ENCODE results near the gene MAP3K14.

Gene MAP3K14

GRCh38 chr17:45291171-45291805 is 25.5 kb downstream of the MAP3K14 start:
- Histone ChIP-seq H3K9ac (ENCODE audit: low read depth, low read length) (no peak overlapping the region), H3K36me3 (ENCODE audit: control insufficient read depth, insufficient read depth, low read length) (no peaks in the 10 kb centered on the region), H3K27me3 (ENCODE audit: control insufficient read depth, insufficient read depth, low read length) (no peaks in the 10 kb centered on the region), H3K4me3 (ENCODE audit: low read depth, low read length) (no peak overlapping the region), H3K4me1 (ENCODE audit: control insufficient read depth, insufficient read depth, low read length) (no peaks in the 10 kb centered on the region), H3K9me3 (ENCODE audit: control insufficient read depth, insufficient read depth, low read length) (no peaks in the 10 kb centered on the region)

- Histone ChIP-seq H3K4me3 (ENCODE audit: low read depth, low read length) (no peak overlapping the region), H3K4me1 (ENCODE audit: control insufficient read depth, insufficient read depth, low read length) (no peaks in the 10 kb centered on the region), H3K9ac (ENCODE audit: low read depth, low read length) (no peak overlapping the region), H3K9me3 (ENCODE audit: control insufficient read depth, insufficient read depth, low read length) (no peaks in the 10 kb centered on the region), H3K27me3 (ENCODE audit: control insufficient read depth, insufficient read depth, low read length) (no peaks in the 10 kb centered on the region), H3K36me3 (ENCODE audit: control insufficient read depth, insufficient read depth, low read length) (no peaks in the 10 kb centered on the region)
Observed at GRCh38 chr17:45290269-45290765, 26.5 kb downstream of the MAP3K14 start.

- Histone ChIP-seq H3K27me3 (ENCODE audit: control insufficient read depth, insufficient read depth, low read length) (no peaks in the 10 kb centered on the region), H3K4me3 (ENCODE audit: low read depth, low read length) (no peak overlapping the region), H3K9me3 (ENCODE audit: control insufficient read depth, insufficient read depth, low read length) (no peaks in the 10 kb centered on the region), H3K36me3 (ENCODE audit: control insufficient read depth, insufficient read depth, low read length) (peaks cover 4% of the 10 kb centered on the region), H3K9ac (ENCODE audit: low read depth, low read length) (no peak overlapping the region), H3K4me1 (ENCODE audit: control insufficient read depth, insufficient read depth, low read length) (no peaks in the 10 kb centered on the region)
Observed at GRCh38 chr17:45289301-45290268, 27.2 kb downstream of the MAP3K14 start.

DNA sequence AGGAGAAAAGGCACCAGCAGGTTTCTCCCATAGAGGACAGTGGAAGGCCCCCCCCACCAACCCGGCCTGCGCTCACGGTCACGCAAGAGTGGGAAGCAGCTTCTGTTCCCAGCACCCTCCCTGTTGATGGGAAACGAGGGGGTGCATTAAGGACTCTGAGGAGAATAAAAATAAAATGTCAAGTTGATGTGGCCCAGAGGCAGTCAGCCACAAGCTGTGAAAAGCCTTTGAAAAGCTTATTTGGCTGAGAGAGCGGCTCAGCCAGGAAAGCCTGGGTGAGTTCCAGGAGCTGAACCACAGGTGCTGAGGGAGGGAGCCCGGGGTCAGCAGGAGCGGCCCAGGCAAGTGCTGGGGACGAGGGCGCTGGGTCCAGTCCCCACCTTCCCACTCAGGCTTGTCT is 28.0 kb downstream of the MAP3K14 start:
- H3K4me3 ChIP-seq (ENCODE audit: low read depth, low read length), result no peak overlapping the region
- H3K9ac ChIP-seq (ENCODE audit: low read depth, low read length), result no peak overlapping the region
- peaks cover 12% of the 10 kb centered on the region for H3K36me3 ChIP-seq (ENCODE audit: control insufficient read depth, insufficient read depth, low read length)
- H3K4me1 ChIP-seq (ENCODE audit: control insufficient read depth, insufficient read depth, low read length), result no peaks in the 10 kb centered on the region
- no peaks in the 10 kb centered on the region for H3K9me3 ChIP-seq (ENCODE audit: control insufficient read depth, insufficient read depth, low read length)
- H3K27me3 ChIP-seq (ENCODE audit: control insufficient read depth, insufficient read depth, low read length), result no peaks in the 10 kb centered on the region

DNA sequence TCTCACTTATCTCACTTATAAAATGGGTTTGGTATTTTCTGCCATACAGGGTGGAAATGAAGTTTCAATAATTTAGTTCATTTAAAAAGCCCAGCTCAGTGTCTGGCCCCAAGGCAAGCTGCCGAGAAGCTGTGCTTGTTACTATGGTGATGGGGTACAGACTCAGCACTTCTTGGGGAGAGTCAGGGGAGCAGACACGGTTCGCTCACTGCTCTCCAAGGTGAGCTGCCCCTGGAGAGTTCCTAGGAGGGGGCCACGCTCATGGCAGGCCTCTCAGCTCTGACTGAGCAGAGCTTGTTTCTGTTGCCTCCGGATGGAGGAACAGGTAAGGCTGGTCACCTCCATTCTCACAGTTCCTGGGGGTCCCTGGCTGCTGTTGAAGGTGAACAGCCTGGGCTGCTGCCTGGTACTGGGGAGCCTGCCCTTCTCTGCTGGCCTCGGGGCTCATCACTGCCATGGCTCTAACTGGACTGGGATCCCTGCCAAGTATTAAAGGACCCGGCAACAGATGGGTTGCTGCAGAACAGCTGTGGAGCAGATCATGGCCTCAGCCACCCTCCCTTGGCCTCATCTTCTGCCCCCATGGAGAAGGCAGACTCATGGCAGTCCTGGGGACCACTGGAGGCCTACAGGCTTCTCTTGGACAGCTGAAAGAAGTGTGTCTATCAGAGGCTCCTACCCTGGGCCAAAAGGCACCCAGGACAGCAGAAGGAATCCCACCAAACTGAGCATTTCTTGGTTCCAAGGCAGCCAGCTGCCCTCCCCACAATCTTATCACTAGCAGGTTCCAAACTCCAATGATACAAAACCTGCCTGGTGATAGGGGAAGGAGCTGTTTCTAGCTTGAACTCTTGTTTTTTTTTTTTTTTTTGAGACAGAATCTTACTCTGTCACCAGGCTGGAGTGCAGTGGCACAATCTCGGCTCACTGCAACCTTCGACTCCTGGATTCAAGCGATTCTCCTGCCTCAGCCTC is 29.0 kb downstream of the MAP3K14 start:
- Histone ChIP-seq H3K4me1 (ENCODE audit: control insufficient read depth, insufficient read depth, low read length) (no peaks in the 10 kb centered on the region), H3K27me3 (ENCODE audit: control insufficient read depth, insufficient read depth, low read length) (no peaks in the 10 kb centered on the region), H3K36me3 (ENCODE audit: control insufficient read depth, insufficient read depth, low read length) (peaks cover 14% of the 10 kb centered on the region), H3K4me3 (ENCODE audit: low read depth, low read length) (no peak overlapping the region), H3K9ac (ENCODE audit: low read depth, low read length) (no peak overlapping the region), H3K9me3 (ENCODE audit: control insufficient read depth, insufficient read depth, low read length) (no peaks in the 10 kb centered on the region)

- Histone ChIP-seq H3K9me3 (ENCODE audit: control insufficient read depth, insufficient read depth, low read length) (no peaks in the 10 kb centered on the region), H3K4me1 (ENCODE audit: control insufficient read depth, insufficient read depth, low read length) (no peaks in the 10 kb centered on the region), H3K36me3 (ENCODE audit: control insufficient read depth, insufficient read depth, low read length) (peaks cover 18% of the 10 kb centered on the region), H3K4me3 (ENCODE audit: low read depth, low read length) (no peak overlapping the region), H3K9ac (ENCODE audit: low read depth, low read length) (no peak overlapping the region), H3K27me3 (ENCODE audit: control insufficient read depth, insufficient read depth, low read length) (no peaks in the 10 kb centered on the region)
Observed at GRCh38 chr17:45286286-45286685, 30.5 kb downstream of the MAP3K14 start.

DNA sequence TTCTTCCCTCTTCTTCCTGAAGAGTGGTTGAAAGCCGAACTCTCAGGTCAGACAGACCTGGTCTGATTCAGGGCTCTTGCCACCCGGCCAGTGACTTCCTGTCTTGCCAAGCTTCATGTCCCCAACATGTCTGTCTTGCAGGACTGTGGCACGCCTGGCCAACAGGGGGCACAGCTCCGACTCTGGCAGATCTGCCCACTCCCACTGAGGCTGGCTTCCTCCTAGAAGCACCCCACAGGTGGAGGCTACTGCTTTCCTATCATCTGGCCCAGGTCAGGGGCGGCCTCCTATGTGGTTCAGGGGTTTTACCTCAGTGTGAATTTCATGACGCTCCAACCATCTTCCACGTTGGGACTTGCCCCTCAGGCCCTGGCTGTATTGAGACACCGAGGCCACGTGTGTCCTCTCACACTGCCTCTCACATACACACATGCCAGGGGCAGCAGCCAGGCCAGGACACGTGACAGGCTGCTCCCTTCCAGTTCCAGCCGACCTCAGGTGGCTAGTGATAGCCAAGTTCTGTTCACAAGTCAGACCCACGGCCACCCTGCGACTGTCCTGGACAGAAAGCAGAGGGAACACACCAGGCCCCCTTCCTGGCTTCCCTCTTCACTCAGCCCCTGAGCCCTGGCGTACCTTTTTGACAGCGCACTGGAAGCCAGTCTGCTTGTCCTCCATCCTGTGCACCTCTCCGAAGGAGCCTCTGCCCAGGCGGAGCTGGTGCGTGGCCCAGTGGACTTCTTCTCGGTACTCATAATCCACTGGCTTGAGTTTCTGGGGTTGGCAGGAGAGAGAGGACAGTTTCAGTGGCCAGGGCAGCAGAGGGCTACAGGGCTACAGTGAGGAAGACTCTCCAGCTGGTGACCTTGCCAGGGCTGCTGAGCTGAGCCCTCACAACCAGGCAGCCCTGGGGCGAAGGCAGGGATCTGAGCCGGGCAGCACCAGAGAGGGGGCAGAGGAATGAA is 32.4 kb downstream of the MAP3K14 start:
- Histone ChIP-seq H3K27me3 (ENCODE audit: control insufficient read depth, insufficient read depth, low read length) (no peaks in the 10 kb centered on the region), H3K4me1 (ENCODE audit: control insufficient read depth, insufficient read depth, low read length) (no peaks in the 10 kb centered on the region), H3K4me3 (ENCODE audit: low read depth, low read length) (no peak overlapping the region), H3K9ac (ENCODE audit: low read depth, low read length) (no peak overlapping the region), H3K36me3 (ENCODE audit: control insufficient read depth, insufficient read depth, low read length) (peaks cover 18% of the 10 kb centered on the region), H3K9me3 (ENCODE audit: control insufficient read depth, insufficient read depth, low read length) (no peaks in the 10 kb centered on the region)

DNA sequence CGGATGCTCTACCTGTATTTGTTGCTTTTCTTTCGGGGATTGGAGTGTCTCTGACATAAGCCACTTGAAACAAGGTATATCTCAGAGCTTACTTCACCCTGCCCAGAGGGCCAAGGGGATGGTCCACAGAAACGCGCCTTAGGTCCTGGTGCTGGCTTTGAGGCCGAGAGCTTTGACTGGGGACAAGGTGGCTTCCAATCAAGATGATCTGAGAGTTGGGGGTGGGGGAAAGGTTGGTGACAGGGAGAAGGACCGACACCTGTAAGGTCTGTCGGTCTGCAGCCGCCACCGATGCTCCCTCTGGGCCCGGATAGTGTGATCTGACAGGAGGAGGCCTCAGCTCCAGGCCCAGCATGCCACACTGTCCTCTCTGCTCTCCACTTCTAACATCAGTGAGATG is 33.1 kb downstream of the MAP3K14 start:
- no peaks in the 10 kb centered on the region for H3K9me3 ChIP-seq (ENCODE audit: control insufficient read depth, insufficient read depth, low read length)
- no peak overlapping the region for H3K4me3 ChIP-seq (ENCODE audit: low read depth, low read length)
- no peaks in the 10 kb centered on the region for H3K4me1 ChIP-seq (ENCODE audit: control insufficient read depth, insufficient read depth, low read length)
- no peaks in the 10 kb centered on the region for H3K27me3 ChIP-seq (ENCODE audit: control insufficient read depth, insufficient read depth, low read length)
- no peak overlapping the region for H3K9ac ChIP-seq (ENCODE audit: low read depth, low read length)
- peaks cover 18% of the 10 kb centered on the region for H3K36me3 ChIP-seq (ENCODE audit: control insufficient read depth, insufficient read depth, low read length)

DNA sequence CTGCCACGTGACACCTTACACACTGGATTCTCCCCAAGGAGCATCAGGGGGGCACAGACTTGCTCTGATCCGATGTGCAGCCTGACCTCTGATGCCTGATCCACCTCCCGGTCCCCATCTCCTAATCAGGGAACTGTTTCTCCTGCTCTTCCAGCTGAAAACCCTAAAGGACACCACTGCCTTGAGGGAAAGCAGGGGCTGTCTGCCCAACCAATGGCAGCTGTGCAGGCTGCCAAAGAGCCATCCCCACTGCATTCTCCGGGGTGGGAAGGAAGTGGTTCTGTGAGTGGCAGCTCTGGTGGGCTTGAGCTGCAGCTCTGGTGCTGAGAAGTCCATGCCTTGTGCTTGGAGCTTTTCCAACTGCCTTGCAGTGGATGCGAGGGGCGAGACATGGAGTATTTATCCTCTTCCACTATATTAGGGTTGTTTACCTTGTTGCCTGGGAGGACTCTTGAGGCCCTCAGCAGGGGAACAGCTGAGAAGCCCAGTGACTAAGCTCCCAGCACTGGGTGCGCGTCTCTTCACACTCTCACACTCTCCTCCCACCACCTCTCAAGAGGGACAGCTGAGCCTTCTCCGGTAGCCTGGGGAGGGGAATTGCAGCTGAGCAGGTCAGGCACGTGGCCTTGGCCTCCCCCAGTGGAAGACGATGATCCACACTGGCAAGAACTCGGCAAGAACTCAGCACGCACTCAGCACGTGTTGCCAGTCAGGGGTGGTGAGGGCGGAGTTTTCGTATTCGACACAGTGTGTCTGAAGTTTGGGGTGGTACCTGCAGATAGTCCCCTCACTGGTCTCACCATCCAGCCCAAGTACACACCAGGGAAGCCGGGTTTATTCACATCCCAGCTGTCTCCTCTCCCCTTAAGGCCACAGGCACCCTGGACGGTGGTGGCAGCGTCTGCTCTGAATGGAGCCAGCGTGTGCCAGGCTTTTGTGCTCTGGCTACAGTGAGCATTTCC is 33.9 kb downstream of the MAP3K14 start:
- H3K4me3 ChIP-seq (ENCODE audit: low read depth, low read length), result no peak overlapping the region
- H3K9me3 ChIP-seq (ENCODE audit: control insufficient read depth, insufficient read depth, low read length), result no peaks in the 10 kb centered on the region
- peaks cover 18% of the 10 kb centered on the region for H3K36me3 ChIP-seq (ENCODE audit: control insufficient read depth, insufficient read depth, low read length)
- H3K4me1 ChIP-seq (ENCODE audit: control insufficient read depth, insufficient read depth, low read length), result no peaks in the 10 kb centered on the region
- no peak overlapping the region for H3K9ac ChIP-seq (ENCODE audit: low read depth, low read length)
- no peaks in the 10 kb centered on the region for H3K27me3 ChIP-seq (ENCODE audit: control insufficient read depth, insufficient read depth, low read length)

DNA sequence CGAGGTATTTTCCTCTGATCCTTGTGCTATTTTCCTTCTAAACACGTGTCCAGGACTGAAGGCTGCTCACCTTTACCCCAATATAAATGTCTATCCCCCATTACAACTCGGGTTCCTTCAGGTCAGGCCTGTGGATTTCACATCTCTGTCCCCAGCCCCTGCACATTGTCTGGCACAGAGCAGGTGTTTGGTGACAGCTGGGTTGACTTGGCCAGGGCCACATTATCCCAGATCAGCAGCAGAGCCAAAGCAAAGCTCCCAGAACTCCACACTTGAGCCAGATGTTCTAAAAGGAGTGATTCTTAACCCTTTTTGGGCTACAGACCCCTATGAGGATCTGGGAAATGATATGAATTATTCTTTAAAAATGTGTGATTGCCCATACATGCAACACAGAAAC is 36.9 kb downstream of the MAP3K14 start:
- H3K27me3 ChIP-seq (ENCODE audit: control insufficient read depth, insufficient read depth, low read length), result no peaks in the 10 kb centered on the region
- no peak overlapping the region for H3K9ac ChIP-seq (ENCODE audit: low read depth, low read length)
- H3K4me3 ChIP-seq (ENCODE audit: low read depth, low read length), result no peak overlapping the region
- H3K9me3 ChIP-seq (ENCODE audit: control insufficient read depth, insufficient read depth, low read length), result no peaks in the 10 kb centered on the region
- peaks cover 16% of the 10 kb centered on the region for H3K36me3 ChIP-seq (ENCODE audit: control insufficient read depth, insufficient read depth, low read length)
- H3K4me1 ChIP-seq (ENCODE audit: control insufficient read depth, insufficient read depth, low read length), result peaks cover 4% of the 10 kb centered on the region
